NCI-H146 treated with DMSO at 0.1 percent for 48 hours (cell line): ENCODE measurements around the gene SP2.

Source experiments
- DNase-seq: peaks from one replicate; lab custom pipeline; 2025; ENCODE audit not compliant: unreplicated experiment; lab: John Stamatoyannopoulos, UW

Gene SP2

GRCh38 chr17:47948706-47949196 lies 52.7 kb downstream of the SP2 start:
- no peak for DNase-seq

DNA sequence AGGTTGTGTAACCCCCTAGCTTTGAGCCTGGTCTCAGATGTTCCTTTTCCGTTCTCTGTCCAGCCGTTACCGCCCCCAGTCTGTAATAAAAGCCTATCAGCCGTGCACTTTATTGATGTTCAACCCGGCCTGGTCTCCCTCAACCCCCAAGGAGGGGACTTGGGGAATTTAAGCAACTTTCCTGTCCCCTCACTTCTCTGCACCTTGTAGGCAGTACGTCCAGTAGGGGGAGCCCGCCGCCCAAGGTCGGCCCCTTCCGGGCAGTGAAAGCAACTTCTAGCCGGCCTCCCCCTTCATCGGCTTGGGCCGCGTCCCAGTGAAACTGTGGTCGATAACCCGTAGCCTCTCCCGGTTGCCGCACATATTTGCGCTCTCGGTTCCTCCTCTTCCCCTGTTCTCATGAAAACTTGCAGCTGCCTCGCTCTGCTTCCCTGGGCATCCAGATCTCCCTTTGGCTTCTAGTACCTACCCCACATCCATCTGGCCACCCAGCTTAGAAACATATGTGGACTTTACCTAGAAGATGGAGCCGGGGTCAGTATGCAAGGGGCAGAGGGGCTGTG lies 53.2 kb downstream of the SP2 start:
- peak; percentile 36 for DNase-seq

- DNase-seq = no peak
Measured at GRCh38 chr17:47949946-47950345, 53.9 kb downstream of the SP2 start.

GRCh38 chr17:47950448-47950847 lies 54.4 kb downstream of the SP2 start:
- DNase-seq = no peak

DNA sequence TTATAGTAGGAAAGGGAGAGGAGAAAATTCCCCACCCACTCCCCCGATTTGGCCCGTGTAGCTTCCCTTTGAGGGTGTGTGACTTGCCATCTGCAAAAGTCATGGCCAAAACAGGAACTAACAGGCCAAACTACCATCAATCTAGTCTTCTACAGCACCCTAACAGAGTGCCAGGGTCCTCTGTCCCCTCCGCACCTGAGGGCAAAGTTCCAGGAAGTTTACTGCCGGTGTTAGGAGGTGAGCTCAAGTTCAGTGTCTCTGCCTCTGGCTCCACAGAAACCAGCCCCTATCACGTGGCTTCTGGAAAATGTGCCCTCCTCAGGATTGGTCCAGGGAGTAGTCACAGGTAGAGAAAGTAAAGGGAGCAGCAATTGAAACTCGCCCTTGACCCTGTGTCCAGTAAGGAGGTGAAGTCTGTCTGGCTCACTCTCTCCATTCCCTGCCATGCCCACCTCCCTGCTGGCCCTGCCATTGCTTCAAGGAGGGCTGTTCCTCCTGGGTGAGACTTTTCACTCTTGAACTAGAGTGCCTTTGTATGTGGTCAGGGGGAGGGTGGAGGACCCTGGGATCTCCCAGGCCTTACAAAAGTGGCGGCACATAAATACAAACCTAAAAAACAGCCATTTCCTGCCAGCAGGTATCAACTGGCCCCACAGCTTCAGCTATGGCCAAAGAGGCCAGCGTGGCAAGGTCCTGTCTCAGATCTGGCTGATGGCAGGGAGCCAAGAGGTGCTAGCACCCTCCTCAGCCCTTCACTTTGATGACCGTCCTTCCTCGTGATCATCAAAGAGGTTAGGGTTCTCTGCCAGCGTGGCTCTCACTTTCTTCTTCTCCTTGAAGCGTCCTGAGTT lies 56.4 kb downstream of the SP2 start:
- DNase-seq = no peak

DNA sequence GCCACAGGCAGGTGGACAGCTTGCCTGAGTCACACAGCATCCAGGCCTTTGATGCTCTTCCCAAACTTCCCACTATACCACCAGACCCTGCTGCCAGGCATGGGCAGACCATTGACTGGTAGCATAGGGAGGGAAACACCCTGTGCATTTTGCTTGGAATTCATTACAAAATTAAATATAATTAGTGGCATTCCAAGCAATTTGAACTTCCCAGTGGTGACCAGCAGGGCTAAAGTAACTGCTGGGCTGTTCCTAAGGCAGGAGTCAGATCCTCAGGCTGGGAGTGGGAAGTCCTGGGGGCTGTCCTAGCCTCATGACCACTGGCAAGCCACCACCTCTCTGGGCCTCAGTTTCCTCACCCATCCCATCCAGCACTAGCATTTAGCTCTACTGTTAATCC lies 57.9 kb downstream of the SP2 start:
- no peak for DNase-seq

GRCh38 chr17:47955497-47956461 lies 59.7 kb downstream of the SP2 start:
- DNase-seq = no peak

- DNase-seq = peak; percentile 69
Measured at GRCh38 chr17:47956791-47957590, 61.0 kb downstream of the SP2 start.

DNA sequence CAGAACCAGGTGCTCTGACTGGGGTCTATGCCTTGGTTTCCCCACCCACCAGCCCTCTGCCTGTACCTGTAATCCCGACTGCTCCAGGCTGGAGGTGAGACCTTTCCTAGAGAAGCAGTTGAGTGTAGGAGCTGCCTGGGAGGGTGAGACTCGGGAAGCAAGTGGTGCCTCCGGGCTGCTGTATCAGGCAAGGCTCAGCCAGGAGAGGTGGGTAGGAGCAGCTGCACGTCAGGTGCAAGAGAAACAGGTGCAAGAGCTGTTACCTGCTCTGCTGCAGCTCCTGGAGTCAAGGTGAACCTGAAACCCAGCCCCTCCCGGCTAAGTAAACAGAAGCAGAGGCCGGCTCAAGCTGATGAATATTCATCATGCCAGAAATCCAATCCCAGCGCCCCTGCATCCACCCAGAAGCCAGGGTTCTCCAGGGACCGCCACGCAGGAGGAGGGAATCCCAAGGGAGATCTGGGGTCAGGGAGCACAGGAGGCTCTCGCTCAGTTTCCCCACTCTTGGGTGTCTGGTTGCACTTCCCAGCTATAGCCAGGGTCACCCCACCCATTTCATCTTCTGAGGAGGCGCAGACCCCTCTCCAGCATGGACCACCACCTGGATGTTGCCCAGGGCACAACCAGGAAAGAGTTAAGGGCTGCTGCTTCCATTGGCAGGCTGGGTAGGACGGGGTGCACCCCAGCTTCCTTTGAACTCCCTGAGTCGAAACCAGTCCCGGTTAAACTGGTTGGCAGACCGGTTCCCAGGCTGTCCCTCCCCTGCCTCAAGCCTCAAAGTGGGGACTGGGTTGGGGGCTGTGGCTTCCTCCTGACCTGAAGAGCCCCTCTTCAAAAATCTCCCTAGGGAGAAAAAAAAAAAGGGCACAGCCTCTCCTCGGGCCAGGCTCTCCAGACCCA lies 61.8 kb downstream of the SP2 start, which contains the start of gene PRR15L:
TSS of gene PRR15L (minus strand) at position 293 of the 900 bp plus-strand sequence. CDS start 4,649 bp downstream, outside the sequence.
- DNase-seq = peak; percentile 96

GRCh38 chr17:47959825-47960655 lies 64.0 kb downstream of the SP2 start:
- DNase-seq = peak; percentile 94

DNA sequence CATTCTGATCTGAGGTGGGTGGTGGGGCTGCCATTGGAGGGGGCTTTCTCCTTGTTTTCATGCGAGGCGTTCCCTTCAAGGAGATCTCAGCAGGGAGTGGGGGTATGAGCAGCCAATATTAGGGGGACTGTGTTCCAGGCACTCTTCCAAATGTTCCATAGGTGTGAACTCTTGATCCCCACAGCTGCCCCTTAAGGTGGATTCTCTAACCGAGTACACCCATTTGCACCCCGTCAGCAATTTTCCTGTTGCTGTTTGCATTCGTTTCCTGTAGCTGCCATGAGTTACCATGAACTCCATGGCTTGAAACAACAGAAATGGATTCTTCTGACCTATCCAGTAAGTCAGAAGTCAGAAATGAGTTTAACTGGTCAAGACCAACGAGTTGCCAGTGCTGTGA lies 65.4 kb downstream of the SP2 start:
- DNase-seq = no peak

- no peak for DNase-seq
Measured at GRCh38 chr17:47962901-47963300, 66.9 kb downstream of the SP2 start.

DNA sequence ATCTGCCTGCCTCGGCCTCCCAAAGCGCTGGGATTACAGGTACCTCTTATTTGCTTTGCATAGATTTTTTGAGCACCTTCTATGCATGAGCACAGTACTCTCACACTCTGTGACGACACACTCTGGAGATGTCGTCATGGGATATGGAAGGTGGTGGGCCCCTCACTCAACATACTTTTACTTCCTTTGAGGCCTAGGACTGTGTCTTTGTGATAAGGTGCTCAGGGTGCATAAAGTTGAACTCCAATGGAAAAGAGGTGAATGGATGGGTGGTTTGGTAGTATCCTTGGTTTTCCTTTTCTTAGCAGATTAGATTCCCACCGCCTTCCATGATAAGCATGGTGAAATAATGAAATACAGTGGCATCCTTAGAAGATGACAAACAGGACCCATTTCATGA lies 68.8 kb downstream of the SP2 start:
- DNase-seq = no peak

- DNase-seq = no peak
Measured at GRCh38 chr17:47966079-47966519, 70.1 kb downstream of the SP2 start.

DNA sequence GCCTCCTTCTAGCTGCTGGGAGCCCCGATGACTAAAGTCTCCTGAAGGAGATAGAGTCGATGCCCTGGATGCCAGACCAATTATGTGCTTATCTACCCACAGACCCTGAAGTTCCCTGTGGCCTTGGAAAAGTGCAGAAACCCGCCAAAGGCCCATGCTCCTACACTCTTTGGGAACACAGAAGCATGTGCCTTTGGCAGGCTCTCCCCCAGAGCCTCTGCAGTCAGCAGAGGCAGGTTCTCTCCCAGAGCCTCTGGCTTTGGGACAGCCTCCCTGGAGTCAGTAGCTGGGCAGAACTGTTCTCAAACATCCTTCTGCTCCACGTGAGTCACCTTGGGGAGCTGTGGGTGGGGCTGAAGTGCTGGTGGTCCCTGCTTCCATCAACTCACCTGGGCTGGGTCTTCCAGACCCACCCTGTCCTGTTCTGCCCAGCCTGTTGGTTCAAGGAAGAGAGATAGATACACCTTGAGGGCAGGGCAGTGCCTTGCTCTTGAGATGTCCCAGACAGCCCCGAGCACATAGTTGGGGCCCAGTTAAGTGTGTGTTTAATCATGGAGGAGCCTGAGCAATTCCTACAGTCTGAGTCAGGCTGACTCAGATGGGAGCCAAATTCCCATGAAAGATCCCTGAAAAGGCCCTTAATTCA lies 71.7 kb downstream of the SP2 start:
- DNase-seq = no peak

DNA sequence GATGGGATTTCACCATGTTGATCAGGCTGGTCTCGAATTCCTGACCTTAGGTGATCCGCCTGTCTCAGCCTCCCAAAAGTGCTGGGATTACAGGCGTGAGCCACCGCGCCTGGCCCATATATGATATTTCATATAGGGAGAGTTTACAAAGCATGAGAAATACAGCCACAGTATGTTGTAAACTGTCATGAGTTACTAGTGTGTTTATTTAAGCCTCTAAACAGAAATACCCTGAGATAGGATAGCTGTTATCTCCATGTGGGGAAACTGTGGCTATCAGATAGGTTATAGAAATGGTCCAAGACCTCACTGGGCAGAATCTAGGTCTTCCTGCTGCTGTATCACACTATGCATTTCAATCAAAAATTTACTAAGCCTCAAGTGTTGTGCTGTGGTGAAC lies 72.8 kb downstream of the SP2 start:
- DNase-seq = no peak

GRCh38 chr17:47969930-47970724 lies 74.1 kb downstream of the SP2 start:
- DNase-seq = no peak
